NOMO-1 treated with dmso at 0.1 percent for 144 hours (cell line): ENCODE measurements around the gene TSPEAR.
"Not testable (repeated sequence)": the region's sequence is repeated elsewhere in the genome, so short reads cannot be mapped to it uniquely, and the experiment has no call there.

Experiments
- DNase-seq: peaks from one replicate; lab custom pipeline; 2025; ENCODE audit not compliant: unreplicated experiment; lab: John Stamatoyannopoulos, UW

The TSPEAR gene

GRCh38 chr21:44656868-44657267 is 54.5 kb downstream of the TSPEAR start:
- DNase-seq: no peak

- DNase-seq: no peak
These were observed 56.7 kb downstream of the TSPEAR start, which contains the start of gene KRTAP12-4 for GRCh38 chr21:44654576-44655175. TSS of gene KRTAP12-4 (minus strand) at chr21:44654659. CDS start at chr21:44654614, 45 bp downstream.

GRCh38 chr21:44653656-44654575 is 57.5 kb downstream of the TSPEAR start:
- DNase-seq: no peak

GRCh38 chr21:44653123-44653522 is 58.2 kb downstream of the TSPEAR start:
- DNase-seq: no peak

GRCh38 chr21:44650973-44651675 is 60.2 kb downstream of the TSPEAR start:
- no peak for DNase-seq

- no peak for DNase-seq
These were observed 61.0 kb downstream of the TSPEAR start for GRCh38 chr21:44650265-44650972.

GRCh38 chr21:44649521-44650100 is 61.8 kb downstream of the TSPEAR start:
- DNase-seq: no peak

GRCh38 chr21:44648557-44649311 is 62.6 kb downstream of the TSPEAR start:
- no peak for DNase-seq

- no peak for DNase-seq
These were observed 64.2 kb downstream of the TSPEAR start for GRCh38 chr21:44647222-44647552.

- not testable (repeated sequence) for DNase-seq
These were observed 64.8 kb downstream of the TSPEAR start, which contains the start of gene KRTAP10-11 for GRCh38 chr21:44646366-44647221. TSS of gene KRTAP10-11 (plus strand) at chr21:44646414. CDS start at chr21:44646459, 45 bp downstream.

- DNase-seq: no peak
These were observed 66.5 kb downstream of the TSPEAR start for GRCh38 chr21:44644878-44645277.

- DNase-seq: no peak
These were observed 67.5 kb downstream of the TSPEAR start for GRCh38 chr21:44643741-44644310.

- DNase-seq: no peak
These were observed 70.6 kb downstream of the TSPEAR start for GRCh38 chr21:44640761-44641160.

- no peak for DNase-seq
These were observed 72.1 kb downstream of the TSPEAR start for GRCh38 chr21:44639331-44639655.

GRCh38 chr21:44638506-44639330 is 72.7 kb downstream of the TSPEAR start:
- not testable (repeated sequence) for DNase-seq

- not testable (repeated sequence) for DNase-seq
These were observed 73.5 kb downstream of the TSPEAR start for GRCh38 chr21:44637851-44638348.

- DNase-seq: no peak
These were observed 74.1 kb downstream of the TSPEAR start, which contains the start of gene KRTAP10-10 for GRCh38 chr21:44637018-44637850. TSS of gene KRTAP10-10 (plus strand) at chr21:44637356. CDS start at chr21:44637418, 62 bp downstream.
